Common myeloid progenitor, CD34-positive (primary cell): Measurements from ENCODE around the gene ALCAM.

ENCODE experiments used
- CTCF ChIA-PET: fragments of 350-600 bp; sonication (Branson Sonifier 250); formaldehyde crosslinking; loops from one replicate; lab custom pipeline; 2021; ENCODE audit warnings: antibody characterized with exemption; lab: Charles Lee
- POLR2A ChIA-PET: fragments of 350-600 bp; sonication (Branson Sonifier 250); formaldehyde crosslinking; loops from one replicate; lab custom pipeline; 2021; ENCODE audit warnings: antibody characterized with exemption; lab: Charles Lee
- DNase-seq, 3 donors: peaks; one replicate each; pipeline versions ENCODE4 v3.0.0 to v3.0.0-alpha.2; 2013
- H3K27ac ChIP-seq, 2 experiments: 1 replicate in 1 of 2; 2 replicates in 1 of 2; pipeline ENCODE4 v1.7.0; 2013; ENCODE audit warnings: inconsistent platforms in 2 of 2, low read length in 2 of 2, mild to moderate bottlenecking in 2 of 2, low read depth in 1 of 2, moderate library complexity in 1 of 2; ENCODE audit not compliant: severe bottlenecking in 2 of 2, insufficient read depth in 1 of 2, poor library complexity in 1 of 2
- H3K27me3 ChIP-seq, 5 experiments: replicated peaks in 2 of 5; 1 replicate in 3 of 5; 2 replicates in 2 of 5; pipeline versions ENCODE4 v1.6.1 to v1.7.0; 2013; ENCODE audit warnings: low read length in 4 of 5, mild to moderate bottlenecking in 2 of 5, moderate library complexity in 2 of 5, inconsistent platforms in 1 of 5; ENCODE audit not compliant: insufficient read depth in 5 of 5, control insufficient read depth in 4 of 5
- H3K36me3 ChIP-seq, 4 experiments: 1 replicate in 2 of 4; 2 replicates in 2 of 4; pipeline versions ENCODE4 v1.6.1 to v1.7.0; 2013; ENCODE audit warnings: low read length in 3 of 4, control low read depth in 1 of 4, mild to moderate bottlenecking in 1 of 4; ENCODE audit not compliant: control insufficient read depth in 4 of 4, insufficient read depth in 4 of 4
- H3K4me1 ChIP-seq, 4 experiments: 1 replicate in 3 of 4; 2 replicates in 1 of 4; pipeline versions ENCODE4 v1.6.1 to v1.7.1; 2013; ENCODE audit warnings: low read length in 3 of 4, mild to moderate bottlenecking in 3 of 4, control low read depth in 1 of 4, inconsistent platforms in 1 of 4, moderate library complexity in 1 of 4; ENCODE audit not compliant: control insufficient read depth in 4 of 4, insufficient read depth in 4 of 4; ENCODE audit errors: control extremely low read depth in 1 of 4
- H3K4me3 ChIP-seq, 7 experiments: 1 replicate in 4 of 7; 2 replicates in 3 of 7; pipeline versions ENCODE4 v1.5.1 to v1.7.0; 2013; ENCODE audit warnings: mild to moderate bottlenecking in 7 of 7, low read length in 6 of 7, moderate library complexity in 6 of 7, inconsistent platforms in 2 of 7, low read depth in 2 of 7, control low read depth in 1 of 7; ENCODE audit not compliant: insufficient read depth in 4 of 7, control insufficient read depth in 1 of 7; ENCODE audit errors: extremely low read depth in 1 of 7
- H3K9me3 ChIP-seq, 5 experiments: 1 replicate in 4 of 5; 2 replicates in 1 of 5; pipeline versions ENCODE4 v1.6.1 to v1.7.1; 2013; ENCODE audit warnings: low read length in 4 of 5, mild to moderate bottlenecking in 2 of 5, inconsistent platforms in 1 of 5, low read depth in 1 of 5, moderate library complexity in 1 of 5; ENCODE audit not compliant: control insufficient read depth in 4 of 5, insufficient read depth in 2 of 5; ENCODE audit errors: control extremely low read depth in 1 of 5
- WGBS: methylation state at CpG from one replicate; pipeline ENCODE4 v1.1.5; 2013; ENCODE audit not compliant: insufficient coverage; 5-methylcytosine and 5-hydroxymethylcytosine counted together

The ALCAM gene

GRCh38 chr3:105542282-105543019 is 175.7 kb downstream of the ALCAM start:
- 100% methylated on average over 1 of the region's 1 CpG for WGBS
- Histone ChIP-seq H3K4me3 (no peak overlapping the region), H3K4me1 (no peaks in the 10 kb centered on the region), H3K36me3 (peaks cover 8 to 34% (median 23%) of the 10 kb centered on the region in 4 experiments), H3K27ac (no peak overlapping the region), H3K9me3 (no peaks in the 10 kb centered on the region), H3K27me3 (no peaks in the 10 kb centered on the region)
- ChIA-PET CTCF (interaction anchor here (1.5 kb wide), 1 partner anchor 15 kb away, joined by 6 read pairs; no protein-coding TSS in a partner anchor), POLR2A (no interaction called here)
- no peak for DNase-seq

- no peak for DNase-seq
- POLR2A ChIA-PET, result no interaction called here
- H3K9me3 ChIP-seq, result no peaks in the 10 kb centered on the region
- H3K27me3 ChIP-seq, result no peaks in the 10 kb centered on the region
- no peak overlapping the region for H3K4me3 ChIP-seq
- WGBS, result 100% methylated on average over 1 of the region's 1 CpG
- no peaks in the 10 kb centered on the region for H3K4me1 ChIP-seq
- CTCF ChIA-PET, result no interaction called here
- H3K36me3 ChIP-seq, result peaks cover 21 to 43% (median 24%) of the 10 kb centered on the region in 4 experiments
- no peak overlapping the region for H3K27ac ChIP-seq
These were observed 178.3 kb downstream of the ALCAM start for GRCh38 chr3:105545051-105545450.

- no peak for DNase-seq
- peaks cover 14 to 34% (median 24%) of the 10 kb centered on the region in 4 experiments for H3K36me3 ChIP-seq
- ChIA-PET CTCF (no interaction called here), POLR2A (no interaction called here)
- no peak overlapping the region for H3K27ac ChIP-seq
- no peaks in the 10 kb centered on the region for H3K4me1 ChIP-seq
- no peaks in the 10 kb centered on the region for H3K9me3 ChIP-seq
- WGBS, result 100% methylated on average over 2 of the region's 3 CpGs
- no peak overlapping the region for H3K4me3 ChIP-seq
- no peaks in the 10 kb centered on the region for H3K27me3 ChIP-seq
These were observed 187.1 kb downstream of the ALCAM start for GRCh38 chr3:105553851-105554250.

GRCh38 chr3:105555206-105555605 is 188.5 kb downstream of the ALCAM start:
- Histone ChIP-seq H3K4me1 (no peaks in the 10 kb centered on the region), H3K27me3 (no peaks in the 10 kb centered on the region), H3K27ac (no peak overlapping the region), H3K36me3 (peaks cover 14 to 36% (median 23%) of the 10 kb centered on the region in 4 experiments), H3K4me3 (no peak overlapping the region), H3K9me3 (no peaks in the 10 kb centered on the region)
- no CpG with 5 or more reads among the region's 2 CpGs for WGBS
- CTCF ChIA-PET, result no interaction called here
- POLR2A ChIA-PET, result no interaction called here
- DNase-seq, result no peak

GRCh38 chr3:105559856-105560255 is 193.1 kb downstream of the ALCAM start:
- Histone ChIP-seq H3K27ac (no peak overlapping the region), H3K27me3 (no peaks in the 10 kb centered on the region), H3K4me1 (no peaks in the 10 kb centered on the region), H3K9me3 (no peaks in the 10 kb centered on the region), H3K4me3 (no peak overlapping the region), H3K36me3 (peaks cover 0 to 13% (median 6%) of the 10 kb centered on the region in 4 experiments)
- no peak for DNase-seq
- ChIA-PET CTCF (interaction anchor here (0.7 to 0.9 kb wide), 2 partner anchors 9 to 1710 kb away, joined by 3 read pairs; no protein-coding TSS in a partner anchor), POLR2A (no interaction called here)
- WGBS, result no CpG with 5 or more reads among the region's 1 CpG

GRCh38 chr3:105561876-105562275 is 195.2 kb downstream of the ALCAM start:
- ChIA-PET CTCF (no interaction called here), POLR2A (no interaction called here)
- H3K27me3 ChIP-seq, result no peaks in the 10 kb centered on the region
- no peaks in the 10 kb centered on the region for H3K9me3 ChIP-seq
- no CpG with 5 or more reads among the region's 1 CpG for WGBS
- peaks cover 0 to 13% (median 6%) of the 10 kb centered on the region in 4 experiments for H3K36me3 ChIP-seq
- H3K4me1 ChIP-seq, result peaks cover 0 to 5% (median 0%) of the 10 kb centered on the region in 4 experiments
- H3K4me3 ChIP-seq, result no peak overlapping the region
- no peak for DNase-seq
- H3K27ac ChIP-seq, result no peak overlapping the region

GRCh38 chr3:105564546-105565288 is 198.0 kb downstream of the ALCAM start:
- WGBS, result 94% methylated on average over 6 of the region's 6 CpGs
- DNase-seq, result no peak
- ChIA-PET POLR2A (no interaction called here), CTCF (no interaction called here)
- Histone ChIP-seq H3K4me1 (peaks cover 0 to 7% (median 0%) of the 10 kb centered on the region in 4 experiments), H3K4me3 (no peak overlapping the region), H3K27ac (no peak overlapping the region), H3K27me3 (no peaks in the 10 kb centered on the region), H3K36me3 (peaks cover 0 to 6% (median 1%) of the 10 kb centered on the region in 4 experiments), H3K9me3 (no peaks in the 10 kb centered on the region)
